Gastrocnemius medialis (tissue), 4 donors: ENCODE results near the gene PAXX. TPM values are rescaled to one million over a fixed set of nuclear protein-coding genes. Genes with fewer than 3 reads are reported as not detected.

Experiments
- ATAC-seq, 2 donors: fragments of 150-250 bp; one replicate each; pipeline ENCODE4 v1.9.1; 2016
- DNase-seq, 2 donors: peaks; one replicate each; pipeline ENCODE4 v3.0.0-alpha.2; 2019
- H3K27ac ChIP-seq, 4 donors: fragments of 200-600 bp; sonication (generic); 1 replicate in 1 of 4; 2 replicates in 3 of 4; pipeline ENCODE4 v1.5.1; 2016 to 2018; ENCODE audit warnings: mild to moderate bottlenecking in 2 of 4, moderate library complexity in 1 of 4
- H3K27me3 ChIP-seq, 3 donors: fragments of 200-600 bp; sonication (generic) in 2 of 3; 1 replicate in 1 of 3; 2 replicates in 2 of 3; pipeline versions ENCODE4 v1.5.1 to v1.6.0; 2016 to 2019; ENCODE audit warnings: mild to moderate bottlenecking in 1 of 3, moderate library complexity in 1 of 3
- H3K36me3 ChIP-seq, 2 donors: fragments of 200-600 bp; sonication (generic) in 1 of 2; one replicate each; pipeline ENCODE4 v1.5.1; 2017 to 2018
- H3K4me1 ChIP-seq, 2 donors: fragments of 200-600 bp; sonication (generic) in 1 of 2; one replicate each; pipeline ENCODE4 v1.5.1; 2016 to 2017; ENCODE audit warnings: mild to moderate bottlenecking in 2 of 2
- H3K4me3 ChIP-seq, 4 donors: fragments of 200-600 bp; sonication (generic) in 3 of 4; 1 replicate in 1 of 4; 2 replicates in 3 of 4; pipeline ENCODE4 v1.5.1; 2016 to 2019; ENCODE audit warnings: mild to moderate bottlenecking in 2 of 4
- H3K9me3 ChIP-seq, 3 donors: fragments of 200-600 bp; sonication (generic) in 2 of 3; 1 replicate in 1 of 3; 2 replicates in 2 of 3; pipeline ENCODE4 v1.5.1; 2016 to 2019
- POLR2A ChIP-seq, 2 donors: fragments of 450-650 bp; IDR thresholded peaks; one replicate each; pipeline ENCODE4 v1.6.1; 2017; ENCODE audit warnings: antibody characterized with exemption in 2 of 2, mild to moderate bottlenecking in 2 of 2, moderate library complexity in 2 of 2
- in situ Hi-C, 4 donors: fragments of 200-750 bp; cut with MboI; loops; one replicate each; pipeline versions ENCODE4 v1.15.0 to v1.8.0; 2017; ENCODE audit warnings: low sequenced_read_pairs in 4 of 4
- intact Hi-C: fragments of 100-400 bp; cut with DNase I; formaldehyde crosslinking; loops from one replicate; pipeline ENCODE4 v1.15.1; 2023; ENCODE audit warnings: low total_unique reads
- total RNA-seq, 4 donors: library from RNA; depleted of rRNA; stranded (reverse); fragments of >200 nt; gene quantifications; one replicate each; pipeline versions ENCODE4 v1.1.0 to v1.2.3, GENCODE V29; 2016
- TF ChIP-seq, protein P1 (sequence below), 5 experiments: fragments of 450-650 bp in 3 of 5; fragments of 200-600 bp in 2 of 5; sonication (generic) in 2 of 5; IDR thresholded peaks in 4 of 5; conservative IDR thresholded peaks in 1 of 5; 1 replicate in 4 of 5; 2 replicates in 1 of 5; pipeline ENCODE4 v1.5.1; 2016 to 2019; ENCODE audit warnings: antibody characterized with exemption in 5 of 5, mild to moderate bottlenecking in 3 of 5, moderate library complexity in 3 of 5

The PAXX gene
- total RNA-seq, 4 donors from 2014 or later, result 10.8 to 15.6 (median 14.6) TPM

DNA sequence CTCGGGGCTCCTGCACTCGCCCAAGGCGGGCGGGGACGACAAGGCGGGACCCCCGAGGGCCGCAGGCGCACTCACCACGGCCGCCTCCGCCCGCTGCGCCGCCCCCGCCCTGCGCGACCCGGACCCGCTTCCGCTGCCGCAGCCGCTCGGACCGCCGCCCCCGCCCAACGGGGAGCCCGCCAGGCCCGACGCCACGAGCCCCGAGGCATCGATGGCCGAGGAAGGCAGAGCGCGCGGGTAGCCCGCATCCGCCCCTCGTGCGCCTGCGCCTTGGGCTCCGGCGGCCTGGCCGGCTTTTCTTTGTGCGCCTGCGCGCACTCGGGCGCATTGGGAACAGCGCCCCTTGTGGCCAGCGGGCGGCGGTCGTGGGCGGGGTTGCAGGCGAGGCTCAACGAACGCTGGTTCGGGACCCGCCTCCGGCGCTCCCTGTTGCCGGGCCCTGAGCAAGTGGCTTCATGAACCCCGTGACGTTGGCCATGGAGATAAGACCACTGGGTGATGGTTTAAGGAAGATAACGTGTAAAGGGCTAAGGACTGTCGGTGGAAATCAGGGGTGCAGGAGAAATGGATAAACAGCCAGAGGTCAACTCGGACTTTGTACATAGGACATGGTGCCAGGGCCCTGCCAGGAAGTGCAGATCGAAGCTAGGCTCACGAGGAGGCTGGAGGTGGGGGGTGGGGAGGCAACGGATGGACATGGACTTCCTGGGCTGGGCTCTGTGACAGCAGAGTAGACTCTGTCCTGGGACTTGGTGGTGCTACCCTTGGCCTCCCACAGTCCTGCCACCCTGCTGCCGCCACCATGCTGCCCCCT lies 47.5 kb upstream of the PAXX start, which contains the start of the genes C8G and FBXW5:
Gene C8G (plus strand): TSS at position 725 of the 814 bp plus-strand sequence. CDS start 78 bp downstream, at position 803.
Gene FBXW5 (minus strand): TSS at position 220 of the 814 bp plus-strand sequence. CDS start 655 bp downstream, outside the sequence.
- no peaks in the 10 kb centered on the region for H3K27me3 ChIP-seq
- peak; percentile 97 to 98 for TF ChIP-seq POLR2A (IDR thresholded peaks at IDR 0.05)
- TF ChIP-seq, protein P1, sequence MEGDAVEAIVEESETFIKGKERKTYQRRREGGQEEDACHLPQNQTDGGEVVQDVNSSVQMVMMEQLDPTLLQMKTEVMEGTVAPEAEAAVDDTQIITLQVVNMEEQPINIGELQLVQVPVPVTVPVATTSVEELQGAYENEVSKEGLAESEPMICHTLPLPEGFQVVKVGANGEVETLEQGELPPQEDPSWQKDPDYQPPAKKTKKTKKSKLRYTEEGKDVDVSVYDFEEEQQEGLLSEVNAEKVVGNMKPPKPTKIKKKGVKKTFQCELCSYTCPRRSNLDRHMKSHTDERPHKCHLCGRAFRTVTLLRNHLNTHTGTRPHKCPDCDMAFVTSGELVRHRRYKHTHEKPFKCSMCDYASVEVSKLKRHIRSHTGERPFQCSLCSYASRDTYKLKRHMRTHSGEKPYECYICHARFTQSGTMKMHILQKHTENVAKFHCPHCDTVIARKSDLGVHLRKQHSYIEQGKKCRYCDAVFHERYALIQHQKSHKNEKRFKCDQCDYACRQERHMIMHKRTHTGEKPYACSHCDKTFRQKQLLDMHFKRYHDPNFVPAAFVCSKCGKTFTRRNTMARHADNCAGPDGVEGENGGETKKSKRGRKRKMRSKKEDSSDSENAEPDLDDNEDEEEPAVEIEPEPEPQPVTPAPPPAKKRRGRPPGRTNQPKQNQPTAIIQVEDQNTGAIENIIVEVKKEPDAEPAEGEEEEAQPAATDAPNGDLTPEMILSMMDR (IDR thresholded peaks at IDR 0.05 in 4 of 5, conservative IDR thresholded peaks at IDR 0.05 in 1 of 5), result peak; percentile 96 to 100 (median 99)
- H3K36me3 ChIP-seq, result peaks cover 0 to 28% of the 10 kb centered on the region in 2 donors
- in situ Hi-C loops, result loop anchor here in 2 of 4 donors (10.0 to 25.0 kb wide), 2 partner anchors 90 to 157 kb away; partner anchors contain the start of genes CCDC183 (in 1 of the 2), FUT7 (in 1 of the 2) and TMEM141 (in 1 of the 2)
- H3K27ac ChIP-seq, result peak within 1 kb of the TSS; percentile 92 to 97 (median 96)
- intact Hi-C loops, result loop anchor here (1.0 to 5.0 kb wide), 6 partner anchors 57 to 257 kb away; partner anchors contain the start of genes ABCA2, AGPAT2, PHPT1 and RABL6
- ATAC-seq (peak; percentile 67 to 68), DNase-seq (peak; percentile 91 to 92)
- peaks cover 27 to 60% of the 10 kb centered on the region in 2 donors for H3K4me1 ChIP-seq
- peak within 1 kb of the TSS; percentile 79 to 96 (median 92) for H3K4me3 ChIP-seq
- no peaks in the 10 kb centered on the region for H3K9me3 ChIP-seq

DNA sequence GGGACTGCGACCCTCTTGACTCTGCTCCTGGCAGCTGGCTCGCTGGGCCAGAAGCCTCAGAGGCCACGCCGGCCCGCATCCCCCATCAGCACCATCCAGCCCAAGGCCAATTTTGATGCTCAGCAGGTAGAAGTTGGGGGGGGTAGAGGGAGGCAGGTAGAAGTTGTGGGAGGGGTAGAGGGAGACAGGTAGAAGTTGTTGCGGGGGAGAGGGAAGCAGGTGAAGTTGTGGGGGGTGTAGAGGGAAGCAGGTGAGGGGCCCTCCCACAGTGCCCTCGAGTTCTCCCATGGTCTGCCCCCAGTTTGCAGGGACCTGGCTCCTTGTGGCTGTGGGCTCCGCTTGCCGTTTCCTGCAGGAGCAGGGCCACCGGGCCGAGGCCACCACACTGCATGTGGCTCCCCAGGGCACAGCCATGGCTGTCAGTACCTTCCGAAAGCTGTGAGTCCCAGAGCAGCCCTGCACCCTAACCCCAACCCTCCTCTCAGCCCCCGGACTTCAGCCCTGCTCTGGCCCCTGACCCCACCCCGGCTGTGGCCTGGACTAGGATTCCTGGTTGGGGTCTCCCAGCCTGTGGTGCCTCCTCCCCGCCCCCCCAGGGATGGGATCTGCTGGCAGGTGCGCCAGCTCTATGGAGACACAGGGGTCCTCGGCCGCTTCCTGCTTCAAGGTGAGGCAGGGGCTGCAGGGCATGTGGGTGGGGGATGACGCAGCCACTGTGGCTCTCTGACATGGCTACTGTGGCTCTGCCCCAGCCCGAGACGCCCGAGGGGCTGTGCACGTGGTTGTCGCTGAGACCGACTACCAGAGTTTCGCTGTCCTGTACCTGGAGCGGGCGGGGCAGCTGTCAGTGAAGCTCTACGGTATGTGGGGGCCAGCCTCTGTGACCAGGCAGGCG lies 46.6 kb upstream of the PAXX start:
- TF ChIP-seq, protein P1 (IDR thresholded peaks at IDR 0.05 in 4 of 5, conservative IDR thresholded peaks at IDR 0.05 in 1 of 5), result no peak
- TF ChIP-seq POLR2A (IDR thresholded peaks at IDR 0.05), result no peak
- ATAC-seq (no peak), DNase-seq (no peak)
- no peak overlapping the region for H3K4me3 ChIP-seq
- in situ Hi-C loops (loop anchor here in 2 of 4 donors (10.0 to 25.0 kb wide), 2 partner anchors 89 to 158 kb away; partner anchors contain the start of genes CCDC183 (in 1 of the 2), FUT7 (in 1 of the 2) and TMEM141 (in 1 of the 2)), intact Hi-C loops (loop anchor here (2.0 kb wide), 2 partner anchors 83 to 97 kb away; partner anchors contain the start of genes ABCA2 and PHPT1)
- peak overlapping the region; percentile 26 to 96 (median 69) for H3K27ac ChIP-seq
- peaks cover 21 to 60% of the 10 kb centered on the region in 2 donors for H3K4me1 ChIP-seq
- H3K9me3 ChIP-seq, result no peaks in the 10 kb centered on the region
- H3K36me3 ChIP-seq, result peaks cover 0 to 25% of the 10 kb centered on the region in 2 donors
- no peaks in the 10 kb centered on the region for H3K27me3 ChIP-seq

DNA sequence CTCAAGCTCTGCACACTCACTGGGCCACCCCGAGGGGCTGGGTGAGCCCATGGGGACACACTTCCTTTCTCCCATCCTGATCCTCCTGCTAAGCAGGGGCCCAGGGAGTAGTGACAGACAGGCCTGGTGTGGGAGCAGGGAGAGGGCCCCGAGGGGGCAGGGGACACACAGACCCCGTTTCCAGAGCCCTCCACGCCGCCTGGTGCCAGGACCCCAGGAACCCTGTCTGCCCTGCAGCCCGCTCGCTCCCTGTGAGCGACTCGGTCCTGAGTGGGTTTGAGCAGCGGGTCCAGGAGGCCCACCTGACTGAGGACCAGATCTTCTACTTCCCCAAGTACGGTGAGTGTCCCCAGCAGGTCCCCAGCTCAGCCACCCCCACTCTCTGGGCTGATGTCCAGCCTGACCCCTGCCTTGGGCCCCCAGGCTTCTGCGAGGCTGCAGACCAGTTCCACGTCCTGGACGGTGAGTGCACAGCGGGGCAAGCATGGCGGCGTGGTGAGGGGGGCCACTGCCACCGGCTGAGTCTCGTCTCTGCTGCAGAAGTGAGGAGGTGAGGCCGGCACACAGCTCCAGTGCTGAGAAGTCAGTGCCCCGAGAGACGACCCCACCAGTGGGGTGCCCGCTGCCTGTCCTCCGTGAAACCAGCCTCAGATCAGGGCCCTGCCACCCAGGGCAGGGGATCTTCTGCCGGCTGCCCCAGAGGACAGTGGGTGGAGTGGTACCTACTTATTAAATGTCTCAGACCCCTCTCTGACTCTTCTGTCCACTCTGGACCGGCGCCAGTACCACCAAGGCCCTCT lies 45.8 kb upstream of the PAXX start:
- Histone ChIP-seq H3K36me3 (peaks cover 0 to 17% of the 10 kb centered on the region in 2 donors), H3K4me1 (peaks cover 18 to 53% of the 10 kb centered on the region in 2 donors), H3K27me3 (no peaks in the 10 kb centered on the region), H3K4me3 (peak overlapping the region in 1 of 4 donors; percentile 10), H3K9me3 (no peaks in the 10 kb centered on the region), H3K27ac (peak overlapping the region; percentile 73 to 89 (median 76))
- in situ Hi-C loops (loop anchor here in 2 of 4 donors (10.0 to 25.0 kb wide), 2 partner anchors 88 to 159 kb away; partner anchors contain the start of genes CCDC183 (in 1 of the 2), FUT7 (in 1 of the 2) and TMEM141 (in 1 of the 2)), intact Hi-C loops (no loop called here)
- DNase-seq, result no peak
- no peak for ATAC-seq
- TF ChIP-seq, protein P1 (IDR thresholded peaks at IDR 0.05 in 4 of 5, conservative IDR thresholded peaks at IDR 0.05 in 1 of 5), result no peak
- TF ChIP-seq POLR2A (IDR thresholded peaks at IDR 0.05), result no peak
